ENCODE results near the gene NBPF3.
"Not testable (repeated sequence)": the region's sequence is repeated elsewhere in the genome, so short reads cannot be mapped to it uniquely, and the experiment has no call there.

GRCh38 chr1:21409897-21410296 lies 30.0 kb upstream of the NBPF3 start:
- TF ChIP-seq POLR2A, CTCF (IDR thresholded peaks at IDR 0.05): not testable (repeated sequence)
